Stimulated activated CD8-positive, alpha-beta memory T cell treated with anti-CD3 and anti-CD28 coated beads, Interleukin-15, amount 100 ng/mL, for 4 hours (primary cell): Measurements from ENCODE around the gene PSMB10.

Experiments used
- DNase-seq, 2 donors: peaks; one replicate each; pipeline ENCODE4 v3.0.0-alpha.2; 2020; ENCODE audit warnings: low read depth in 2 of 2

The PSMB10 gene

GRCh38 chr16:67963662-67964321 lies 27.1 kb upstream of the PSMB10 start:
- DNase-seq = no peak

- no peak for DNase-seq
Observed at GRCh38 chr16:67963292-67963661, 26.6 kb upstream of the PSMB10 start.

- DNase-seq = no peak
Observed at GRCh38 chr16:67962135-67962534, 25.5 kb upstream of the PSMB10 start.

GRCh38 chr16:67961551-67961957 lies 24.9 kb upstream of the PSMB10 start:
- no peak for DNase-seq

GRCh38 chr16:67959536-67960329 lies 23.1 kb upstream of the PSMB10 start:
- no peak for DNase-seq

- DNase-seq = no peak
Observed at GRCh38 chr16:67957622-67958021, 21.0 kb upstream of the PSMB10 start.

- no peak for DNase-seq
Observed at GRCh38 chr16:67954421-67955196, 18.0 kb upstream of the PSMB10 start.

- DNase-seq = no peak
Observed at GRCh38 chr16:67953641-67954375, 17.2 kb upstream of the PSMB10 start.

GRCh38 chr16:67951485-67951884 lies 14.8 kb upstream of the PSMB10 start:
- DNase-seq = no peak

GRCh38 chr16:67950335-67950843 lies 13.7 kb upstream of the PSMB10 start:
- DNase-seq = no peak

GRCh38 chr16:67949645-67950044 lies 13.0 kb upstream of the PSMB10 start:
- DNase-seq = no peak

GRCh38 chr16:67948015-67948414 lies 11.4 kb upstream of the PSMB10 start:
- no peak for DNase-seq

- no peak for DNase-seq
Observed at GRCh38 chr16:67946966-67947558, 10.4 kb upstream of the PSMB10 start.

- no peak for DNase-seq
Observed at GRCh38 chr16:67946128-67946569, 9.5 kb upstream of the PSMB10 start.

GRCh38 chr16:67945392-67945933 lies 8.8 kb upstream of the PSMB10 start:
- no peak for DNase-seq

GRCh38 chr16:67944690-67945391 lies 8.2 kb upstream of the PSMB10 start:
- no peak for DNase-seq

- DNase-seq = no peak
Observed at GRCh38 chr16:67943619-67944504, 7.2 kb upstream of the PSMB10 start, which contains the start of gene LCAT. Gene LCAT (minus strand): TSS chr16:67944120. CDS start chr16:67944101, 19 bp downstream.

GRCh38 chr16:67943256-67943618 lies 6.6 kb upstream of the PSMB10 start:
- no peak for DNase-seq
